Bronchial epithelial cell (primary cell): Measurements from ENCODE around the gene GNL1. TPM values are rescaled to one million over a fixed set of nuclear protein-coding genes. Genes with fewer than 3 reads are reported as not detected.

Experiments
- DNase-seq: peaks from one replicate; pipeline ENCODE4 v3.0.0-alpha.2; 2010; ENCODE audit warnings: low read depth
- FAIRE-seq: peaks from 2 replicates; lab custom pipeline; 2011; peaks lifted over from hg19 to GRCh38; lab: Jason Lieb, UNC
- H3K27me3 ChIP-seq: 2 replicates; pipeline ENCODE4 v1.5.1; 2011; ENCODE audit warnings: low read length; ENCODE audit not compliant: control insufficient read depth, insufficient read depth
- H3K36me3 ChIP-seq: 2 replicates; pipeline ENCODE4 v1.5.1; 2011; ENCODE audit warnings: low read length; ENCODE audit not compliant: control insufficient read depth, insufficient read depth
- H3K4me3 ChIP-seq: 2 replicates; pipeline ENCODE4 v1.5.1; 2011; ENCODE audit warnings: mild to moderate bottlenecking, low read depth, low read length, control low read depth
- total RNA-seq: library from RNA; depleted of rRNA; stranded (reverse); fragments of >200 nt; gene quantifications from 2 replicates; pipeline ENCODE4 v1.2.1, GENCODE V29; 2014
- TF ChIP-seq, protein P1 (sequence below): IDR thresholded peaks from 2 replicates; pipeline ENCODE4 v1.5.1; 2011; ENCODE audit warnings: mild to moderate bottlenecking, moderate library complexity, low read length, control low read depth, inconsistent platforms; ENCODE audit not compliant: insufficient read depth, severe bottlenecking

Gene GNL1
- total RNA-seq, 1 donor from 2014 or later = 21.9 TPM

DNA sequence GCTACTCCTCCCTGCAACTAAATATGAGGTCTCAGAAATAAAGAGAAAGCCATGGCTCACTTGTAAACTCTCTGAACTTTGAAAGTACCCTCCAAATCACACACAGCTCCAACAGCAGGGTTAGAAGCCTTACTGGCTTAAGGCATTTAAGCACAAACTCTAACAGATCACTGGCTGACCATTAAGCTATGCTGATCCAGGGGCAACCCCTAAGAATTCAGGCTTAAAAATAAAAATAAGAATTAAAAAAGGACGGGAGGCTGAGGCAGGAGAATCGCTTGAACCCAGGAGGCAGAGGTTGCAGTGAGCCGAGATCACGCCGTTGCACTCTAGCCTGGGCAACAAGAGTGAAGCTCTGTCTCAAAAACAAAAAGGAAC is 45.1 kb downstream of the GNL1 start:
- DNase-seq (no peak), FAIRE-seq (no peak)
- Histone ChIP-seq H3K27me3 (no peaks in the 10 kb centered on the region), H3K4me3 (no peak overlapping the region), H3K36me3 (no peaks in the 10 kb centered on the region)
- TF ChIP-seq, protein P1, sequence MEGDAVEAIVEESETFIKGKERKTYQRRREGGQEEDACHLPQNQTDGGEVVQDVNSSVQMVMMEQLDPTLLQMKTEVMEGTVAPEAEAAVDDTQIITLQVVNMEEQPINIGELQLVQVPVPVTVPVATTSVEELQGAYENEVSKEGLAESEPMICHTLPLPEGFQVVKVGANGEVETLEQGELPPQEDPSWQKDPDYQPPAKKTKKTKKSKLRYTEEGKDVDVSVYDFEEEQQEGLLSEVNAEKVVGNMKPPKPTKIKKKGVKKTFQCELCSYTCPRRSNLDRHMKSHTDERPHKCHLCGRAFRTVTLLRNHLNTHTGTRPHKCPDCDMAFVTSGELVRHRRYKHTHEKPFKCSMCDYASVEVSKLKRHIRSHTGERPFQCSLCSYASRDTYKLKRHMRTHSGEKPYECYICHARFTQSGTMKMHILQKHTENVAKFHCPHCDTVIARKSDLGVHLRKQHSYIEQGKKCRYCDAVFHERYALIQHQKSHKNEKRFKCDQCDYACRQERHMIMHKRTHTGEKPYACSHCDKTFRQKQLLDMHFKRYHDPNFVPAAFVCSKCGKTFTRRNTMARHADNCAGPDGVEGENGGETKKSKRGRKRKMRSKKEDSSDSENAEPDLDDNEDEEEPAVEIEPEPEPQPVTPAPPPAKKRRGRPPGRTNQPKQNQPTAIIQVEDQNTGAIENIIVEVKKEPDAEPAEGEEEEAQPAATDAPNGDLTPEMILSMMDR = no peak

DNA sequence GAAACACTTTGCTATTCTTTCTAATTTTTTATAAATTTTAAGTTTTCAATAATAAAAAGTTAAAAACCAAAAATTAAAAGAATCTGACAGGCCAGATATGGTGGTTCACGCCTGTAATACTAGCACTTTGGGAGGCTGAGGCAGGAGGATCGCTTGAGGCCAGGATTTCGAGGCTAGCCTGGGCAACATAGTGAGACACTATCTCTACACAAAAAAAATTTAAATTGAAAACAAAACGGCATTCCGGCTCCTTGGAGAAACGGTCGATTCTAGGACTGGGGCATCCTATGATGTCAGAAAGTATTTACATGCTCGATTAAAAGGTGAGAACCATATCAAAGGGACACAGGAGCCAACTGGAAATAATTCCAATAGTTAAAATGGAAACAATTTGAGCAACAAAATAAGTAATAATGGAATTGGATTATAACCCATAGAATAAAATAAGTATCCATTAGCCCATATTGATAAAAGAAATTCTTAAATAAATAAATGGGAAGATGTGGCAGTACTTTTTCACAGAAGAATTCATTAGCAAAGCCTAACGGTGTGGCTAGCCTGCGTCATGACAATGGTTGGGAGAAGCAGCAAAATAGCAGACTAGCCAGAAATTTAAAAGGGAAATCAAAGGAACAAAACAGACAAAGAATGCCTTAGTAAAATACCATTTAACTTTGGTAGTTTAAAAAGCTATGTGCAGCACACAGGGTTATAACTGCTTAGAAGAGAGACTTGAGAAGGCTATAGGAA is 45.7 kb downstream of the GNL1 start:
- no peak for DNase-seq
- TF ChIP-seq, protein P1 = no peak
- no peaks in the 10 kb centered on the region for H3K36me3 ChIP-seq
- no peak for FAIRE-seq
- no peak overlapping the region for H3K4me3 ChIP-seq
- no peaks in the 10 kb centered on the region for H3K27me3 ChIP-seq

DNA sequence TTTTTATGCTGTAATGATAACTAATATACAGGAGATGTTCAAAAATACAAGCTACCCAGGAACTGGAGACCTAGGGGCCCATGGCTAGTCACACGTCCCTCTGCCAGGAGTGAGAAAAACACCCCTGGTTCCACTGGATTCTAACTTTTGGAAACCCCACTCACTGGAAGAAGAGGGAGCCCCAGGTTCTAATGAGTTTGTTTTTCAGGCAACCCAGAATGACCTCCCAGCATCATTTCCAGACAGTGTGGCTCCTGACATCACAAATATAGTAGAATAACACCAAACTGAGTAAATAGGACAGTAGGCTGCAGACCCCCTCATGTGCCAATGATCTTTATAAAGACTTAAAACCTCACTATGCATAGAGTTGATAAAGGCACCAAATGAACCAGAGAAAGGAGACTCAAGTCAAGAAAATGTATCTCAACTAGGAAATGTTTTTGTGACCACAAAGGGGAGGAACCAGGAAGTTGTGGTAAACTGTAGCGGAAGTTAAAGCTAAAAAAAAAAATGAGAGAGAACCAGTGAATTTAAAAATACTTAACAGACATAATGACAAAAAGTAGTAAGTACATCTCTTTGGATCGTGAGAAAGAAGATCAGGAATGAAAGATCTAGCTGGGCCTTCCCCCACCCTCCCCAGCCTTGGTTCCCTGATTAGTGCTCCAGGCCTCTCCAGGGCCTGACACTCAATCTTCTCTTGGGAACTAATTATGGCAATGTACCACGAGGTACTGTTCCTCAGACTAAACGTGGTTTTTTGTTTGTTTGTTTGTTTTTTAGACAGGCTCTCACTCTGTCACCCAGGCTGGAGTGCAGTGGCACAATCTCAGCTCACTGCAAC is 47.2 kb downstream of the GNL1 start:
- Histone ChIP-seq H3K36me3 (no peaks in the 10 kb centered on the region), H3K4me3 (no peak overlapping the region), H3K27me3 (no peaks in the 10 kb centered on the region)
- TF ChIP-seq, protein P1 = no peak
- FAIRE-seq (no peak), DNase-seq (peak; percentile 48)

DNA sequence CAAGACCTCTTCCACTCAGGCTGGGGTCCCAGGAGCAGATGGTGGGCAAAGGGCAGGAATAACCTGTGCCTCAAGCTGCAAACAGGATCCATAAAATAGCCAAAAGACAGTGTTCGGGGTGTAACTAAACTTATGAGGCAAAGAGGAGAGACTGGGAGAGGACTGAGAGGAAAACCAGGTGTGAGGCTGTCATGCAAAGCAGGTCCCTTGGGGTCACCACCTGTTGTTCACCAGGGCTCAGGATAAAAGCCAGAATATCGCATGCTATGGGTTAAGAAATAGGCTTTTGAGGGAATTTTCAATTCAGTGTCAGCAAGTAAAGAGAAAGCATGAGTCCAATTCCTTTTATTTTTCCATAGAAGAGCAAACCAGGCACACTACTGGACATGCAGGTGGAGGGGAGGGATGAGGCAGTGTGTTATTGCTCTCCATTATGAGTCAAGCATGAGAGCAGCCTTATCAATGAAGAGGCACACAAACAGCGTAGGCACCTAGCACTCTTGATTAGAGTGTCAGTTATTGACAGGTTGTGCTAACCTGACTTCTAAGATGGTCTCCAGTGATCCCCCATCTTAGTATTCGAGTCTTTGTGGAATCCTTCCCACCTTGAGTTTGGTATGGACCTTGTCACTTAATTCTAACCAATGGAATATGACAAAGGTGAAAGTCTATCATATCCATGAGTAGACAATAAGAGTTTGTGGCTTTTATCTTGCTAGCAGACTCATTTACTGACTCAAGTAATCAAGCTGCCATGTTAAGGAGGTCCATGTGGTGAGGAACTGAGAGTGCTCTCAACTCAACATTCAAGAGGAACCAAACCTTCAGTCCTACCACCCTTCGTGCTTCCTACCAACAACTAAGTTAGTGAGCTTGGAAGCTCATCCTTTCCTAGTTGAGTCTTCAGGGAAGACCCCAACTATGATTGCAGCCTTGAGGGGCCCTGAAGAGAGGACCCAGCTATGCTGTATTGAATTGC is 48.2 kb downstream of the GNL1 start:
- Histone ChIP-seq H3K27me3 (no peaks in the 10 kb centered on the region), H3K4me3 (no peak overlapping the region), H3K36me3 (no peaks in the 10 kb centered on the region)
- TF ChIP-seq, protein P1 = no peak
- FAIRE-seq = no peak
- DNase-seq = no peak
